Measurements from ENCODE around the gene SMC4.

The SMC4 gene

DNA sequence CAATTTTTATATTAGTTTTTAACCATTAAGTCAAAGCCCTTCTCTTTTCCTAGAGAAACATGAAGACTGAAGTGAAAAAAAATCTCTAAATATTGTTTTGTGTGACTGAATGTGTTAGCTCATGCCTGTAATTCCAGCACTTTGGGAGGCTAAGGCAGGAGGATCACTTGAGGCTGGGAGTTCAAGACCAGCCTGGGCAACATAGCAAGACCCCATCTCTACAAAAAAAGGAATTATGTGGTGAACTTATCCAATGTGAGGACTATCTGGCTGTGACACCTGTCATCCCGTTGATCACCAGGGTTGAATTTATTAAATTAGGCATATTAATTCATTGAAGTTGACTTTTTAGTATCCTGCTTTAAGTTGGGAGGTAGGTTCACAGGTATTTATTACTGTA lies 13.0 kb downstream of the SMC4 start:
- no peak overlapping the region for H3K27ac ChIP-seq
- TF ChIP-seq, protein P1, sequence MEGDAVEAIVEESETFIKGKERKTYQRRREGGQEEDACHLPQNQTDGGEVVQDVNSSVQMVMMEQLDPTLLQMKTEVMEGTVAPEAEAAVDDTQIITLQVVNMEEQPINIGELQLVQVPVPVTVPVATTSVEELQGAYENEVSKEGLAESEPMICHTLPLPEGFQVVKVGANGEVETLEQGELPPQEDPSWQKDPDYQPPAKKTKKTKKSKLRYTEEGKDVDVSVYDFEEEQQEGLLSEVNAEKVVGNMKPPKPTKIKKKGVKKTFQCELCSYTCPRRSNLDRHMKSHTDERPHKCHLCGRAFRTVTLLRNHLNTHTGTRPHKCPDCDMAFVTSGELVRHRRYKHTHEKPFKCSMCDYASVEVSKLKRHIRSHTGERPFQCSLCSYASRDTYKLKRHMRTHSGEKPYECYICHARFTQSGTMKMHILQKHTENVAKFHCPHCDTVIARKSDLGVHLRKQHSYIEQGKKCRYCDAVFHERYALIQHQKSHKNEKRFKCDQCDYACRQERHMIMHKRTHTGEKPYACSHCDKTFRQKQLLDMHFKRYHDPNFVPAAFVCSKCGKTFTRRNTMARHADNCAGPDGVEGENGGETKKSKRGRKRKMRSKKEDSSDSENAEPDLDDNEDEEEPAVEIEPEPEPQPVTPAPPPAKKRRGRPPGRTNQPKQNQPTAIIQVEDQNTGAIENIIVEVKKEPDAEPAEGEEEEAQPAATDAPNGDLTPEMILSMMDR (conservative IDR thresholded peaks at IDR 0.05; ENCODE audit: low read depth): no peak
- ChIA-PET CTCF (interaction anchor here (0.6 to 1.2 kb wide), 5 partner anchors 11 to 1988 kb away, joined by 3 to 7 read pairs (median 3); no protein-coding TSS in a partner anchor), POLR2A (ENCODE audit: low non-redundant PET) (no interaction called here)
- no peak for DNase-seq (ENCODE audit: low spot score)

DNA sequence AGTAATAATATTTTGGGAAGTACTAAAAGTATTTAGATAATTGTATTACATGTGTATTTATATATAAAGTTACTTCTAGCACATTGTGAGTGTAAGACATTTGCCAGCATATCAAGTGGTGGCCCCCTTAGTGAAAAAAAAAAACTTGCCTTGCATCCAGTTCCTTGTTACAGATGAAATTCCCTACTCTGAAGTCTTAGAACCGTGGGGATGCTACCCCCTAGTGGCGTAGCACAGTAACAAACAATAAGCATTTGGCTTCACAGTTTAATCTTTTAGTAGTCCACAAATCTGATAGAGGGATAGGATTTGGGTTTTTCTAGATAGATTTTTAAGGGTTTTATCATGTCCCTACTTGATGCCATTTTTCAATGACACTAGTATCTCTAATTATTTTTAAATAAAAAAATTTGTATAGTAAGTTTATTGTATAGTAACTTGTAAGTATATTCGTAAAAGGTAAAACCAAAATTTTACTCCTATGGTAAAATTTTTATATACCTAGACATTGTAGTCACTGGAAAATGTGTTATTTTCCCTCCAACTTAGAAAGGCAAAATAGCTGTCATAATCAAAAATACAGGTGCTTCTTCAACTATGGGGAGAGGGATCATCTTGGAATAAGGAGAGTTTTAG lies 14.3 kb downstream of the SMC4 start:
- TF ChIP-seq, protein P1 (conservative IDR thresholded peaks at IDR 0.05; ENCODE audit: low read depth): peak; percentile 85
- no peak overlapping the region for H3K27ac ChIP-seq
- DNase-seq (ENCODE audit: low spot score): peak; percentile 59
- POLR2A ChIA-PET (ENCODE audit: low non-redundant PET): no interaction called here
- CTCF ChIA-PET: interaction anchor here (0.5 to 1.2 kb wide), 12 partner anchors 10 to 407 kb away, joined by 3 to 12 read pairs (median 4); partner anchors contain the start of genes IFT80 and SMC4

DNA sequence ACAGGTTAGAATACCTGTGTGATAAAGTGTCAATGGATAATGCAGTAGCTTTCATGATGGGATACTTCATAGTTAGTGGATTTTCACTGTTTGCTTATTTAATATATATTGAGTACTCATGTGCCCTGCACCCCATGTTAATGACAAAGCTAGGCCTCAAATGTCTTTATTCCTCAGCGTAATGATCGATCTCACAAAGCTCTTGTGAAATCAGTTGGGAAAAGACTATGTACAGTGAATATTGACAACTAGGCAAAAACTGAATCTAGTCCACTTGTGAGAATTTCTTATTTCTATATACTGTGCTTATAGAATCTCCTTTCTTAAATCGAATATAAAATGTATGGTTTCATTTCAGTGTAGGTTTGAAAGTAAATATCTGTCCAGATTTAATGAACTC lies 17.9 kb downstream of the SMC4 start:
- no peak overlapping the region for H3K27ac ChIP-seq
- ChIA-PET POLR2A (ENCODE audit: low non-redundant PET) (no interaction called here), CTCF (no interaction called here)
- DNase-seq (ENCODE audit: low spot score): no peak
- TF ChIP-seq, protein P1 (conservative IDR thresholded peaks at IDR 0.05; ENCODE audit: low read depth): no peak

DNA sequence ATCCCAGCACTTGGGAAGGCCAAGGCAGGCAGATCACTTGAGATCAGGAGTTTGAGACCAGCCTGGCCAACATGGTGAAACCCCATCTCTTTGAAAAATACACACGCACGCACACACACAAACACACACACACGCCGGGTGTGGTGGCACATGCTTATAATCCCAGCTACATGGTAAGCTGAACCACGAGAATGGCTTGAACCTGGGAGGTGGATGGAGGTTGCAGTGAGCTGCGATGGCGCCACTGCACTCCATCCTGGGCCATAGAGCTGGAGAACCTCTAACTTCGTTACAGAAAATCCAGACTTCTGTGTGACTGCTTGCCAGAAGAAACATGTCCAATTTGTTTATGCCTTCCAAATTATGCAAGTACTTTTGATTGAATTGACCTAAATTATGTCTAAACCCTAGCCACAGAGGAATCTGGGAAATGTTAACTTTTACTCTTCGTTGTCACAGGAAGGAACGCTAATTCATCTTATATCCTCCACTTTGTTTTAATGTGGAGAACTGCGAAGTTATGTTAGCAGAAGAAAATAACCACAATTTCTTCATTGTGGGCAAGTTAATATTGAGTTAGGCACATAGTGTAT lies 28.5 kb downstream of the SMC4 start:
- ChIA-PET CTCF (no interaction called here), POLR2A (ENCODE audit: low non-redundant PET) (no interaction called here)
- no peak for DNase-seq (ENCODE audit: low spot score)
- TF ChIP-seq, protein P1 (conservative IDR thresholded peaks at IDR 0.05; ENCODE audit: low read depth): no peak
- peak overlapping the region; percentile 29; the same call in 1 of the 2 replicates for H3K27ac ChIP-seq

DNA sequence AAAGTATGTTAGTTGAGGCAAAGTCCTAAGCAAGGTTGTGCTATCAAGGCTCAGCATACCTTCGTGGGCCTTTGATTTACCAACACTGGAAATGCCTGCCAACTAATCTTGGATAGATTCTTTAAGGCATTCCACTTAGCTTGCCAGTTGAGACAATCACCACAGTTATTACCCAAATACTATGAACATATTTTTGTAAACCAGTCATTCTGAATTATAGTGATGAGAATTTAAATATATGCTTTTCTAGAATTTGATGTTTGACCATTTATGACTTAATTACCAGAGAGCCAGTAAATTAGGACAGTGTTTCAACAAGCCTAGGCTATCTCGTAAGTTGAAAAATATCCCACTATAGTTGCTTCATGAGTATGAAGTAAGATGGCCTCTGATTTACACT lies 34.6 kb downstream of the SMC4 start:
- ChIA-PET CTCF (no interaction called here), POLR2A (ENCODE audit: low non-redundant PET) (no interaction called here)
- no peak for DNase-seq (ENCODE audit: low spot score)
- TF ChIP-seq, protein P1 (conservative IDR thresholded peaks at IDR 0.05; ENCODE audit: low read depth): no peak
- H3K27ac ChIP-seq: no peak overlapping the region

DNA sequence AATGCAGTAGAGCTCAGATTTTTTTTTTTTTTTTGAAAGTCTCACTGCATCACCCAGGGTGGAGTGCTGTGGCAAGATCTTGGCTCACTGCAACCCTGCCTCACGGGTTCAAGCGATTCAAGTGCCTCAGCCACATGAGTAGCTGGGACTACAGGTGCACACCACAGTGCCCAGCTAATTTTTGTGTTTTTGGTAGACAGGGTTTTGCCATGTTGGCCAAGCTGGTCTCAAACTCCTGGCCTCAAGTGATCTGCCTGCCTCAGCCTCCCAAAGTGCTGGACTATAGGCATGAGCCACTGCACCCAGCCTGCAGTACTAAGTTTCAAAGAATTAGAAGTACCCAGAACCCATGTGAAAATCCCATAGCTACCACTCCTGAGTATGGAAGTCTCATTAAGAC lies 35.6 kb downstream of the SMC4 start:
- CTCF ChIA-PET: interaction anchor here (0.5 to 1.2 kb wide), 2 partner anchors 22 to 169 kb away, joined by 3 read pairs; no protein-coding TSS in a partner anchor
- H3K27ac ChIP-seq: peak overlapping the region; percentile 55
- no peak for DNase-seq (ENCODE audit: low spot score)
- TF ChIP-seq, protein P1 (conservative IDR thresholded peaks at IDR 0.05; ENCODE audit: low read depth): no peak
- POLR2A ChIA-PET (ENCODE audit: low non-redundant PET): interaction anchor here (2.0 kb wide), 1 partner anchor 14 kb away, joined by 8 read pairs; the partner anchor contains the start of gene TRIM59

All from RWPE1 (cell line).